Smooth muscle cell (in vitro differentiated cells): ENCODE results near the gene PHACTR2. TPM values are rescaled to one million over a fixed set of nuclear protein-coding genes. Genes with fewer than 3 reads are reported as not detected.

Source experiments
- DNase-seq: peaks from one replicate; lab custom pipeline; 2025; ENCODE audit not compliant: unreplicated experiment; lab: John Stamatoyannopoulos, UW
- H2AFZ ChIP-seq: fragments of 200-600 bp; sonication (generic); 2 replicates; pipeline ENCODE4 v1.6.0; 2016; ENCODE audit warnings: antibody characterized with exemption, low read depth, mild to moderate bottlenecking
- H3F3A ChIP-seq: fragments of 200-600 bp; sonication (generic); 2 replicates; pipeline ENCODE4 v1.6.0; 2017; ENCODE audit warnings: antibody characterized with exemption, low read depth
- H3K27ac ChIP-seq: fragments of 200-600 bp; sonication (generic); 2 replicates; pipeline ENCODE4 v1.5.1; 2016; ENCODE audit warnings: low read depth, mild to moderate bottlenecking
- H3K27me3 ChIP-seq: fragments of 200-600 bp; sonication (generic); 2 replicates; pipeline ENCODE4 v1.6.1; 2016; ENCODE audit warnings: low read depth, mild to moderate bottlenecking
- H3K36me3 ChIP-seq: fragments of 200-600 bp; sonication (generic); 2 replicates; pipeline ENCODE4 v1.5.1; 2016; ENCODE audit warnings: low read depth
- H3K4me1 ChIP-seq: fragments of 200-600 bp; sonication (generic); 2 replicates; pipeline ENCODE4 v1.5.1; 2016; ENCODE audit warnings: low read depth
- H3K4me2 ChIP-seq: fragments of 200-600 bp; sonication (generic); 2 replicates; pipeline ENCODE4 v1.6.0; 2016; ENCODE audit warnings: mild to moderate bottlenecking
- H3K4me3 ChIP-seq: fragments of 200-600 bp; sonication (generic); 2 replicates; pipeline ENCODE4 v1.5.1; 2016; ENCODE audit warnings: mild to moderate bottlenecking
- H3K79me2 ChIP-seq: fragments of 200-600 bp; sonication (generic); 2 replicates; pipeline ENCODE4 v1.6.0; 2016; ENCODE audit warnings: low read depth, mild to moderate bottlenecking
- H3K9ac ChIP-seq: fragments of 200-600 bp; sonication (generic); 2 replicates; pipeline ENCODE4 v1.6.0; 2016; ENCODE audit warnings: low read depth
- H3K9me3 ChIP-seq: fragments of 200-600 bp; sonication (generic); replicated peaks from 2 replicates; pipeline ENCODE4 v1.5.1; 2016; ENCODE audit warnings: low read depth
- H4K20me1 ChIP-seq: fragments of 200-600 bp; sonication (generic); 2 replicates; pipeline ENCODE4 v1.6.0; 2016; ENCODE audit warnings: low read depth
- CTCF ChIP-seq: fragments of 200-600 bp; sonication (generic); IDR thresholded peaks from 2 replicates; pipeline ENCODE4 v1.5.1; 2017; ENCODE audit warnings: borderline replicate concordance, mild to moderate bottlenecking, antibody characterized with exemption; ENCODE audit not compliant: insufficient read depth, poor library complexity, severe bottlenecking
- WGBS: methylation state at CpG from one replicate; pipeline ENCODE4 v1.1.7; 2016; ENCODE audit warnings: low lambda C conversion rate; 5-methylcytosine and 5-hydroxymethylcytosine counted together
- polyA plus RNA-seq: library from polyadenylated mRNA; unstranded; fragments of >200 nt; fragmentation: Nextera tagmentation; extraction: Ambion mirVana; gene quantifications from 2 replicates; pipeline ENCODE4 v1.2.1, GENCODE V29; 2016
- total RNA-seq: library from RNA; depleted of rRNA; stranded (reverse); fragments of >200 nt; gene quantifications from 2 replicates; pipeline ENCODE4 v1.2.3, GENCODE V29; 2014

The PHACTR2 gene
- total and polyA plus RNA-seq, 2 experiments from 2014 or later = 62.7 to 80.4 TPM

- H4K20me1 ChIP-seq = no peaks in the 10 kb centered on the region
- H3K4me2 ChIP-seq = peak overlapping the region; percentile 64
- no peak for DNase-seq
- TF ChIP-seq CTCF = no peak
- H3K4me3 ChIP-seq = no peak overlapping the region
- H3K36me3 ChIP-seq = no peaks in the 10 kb centered on the region
- peaks cover 18% of the 10 kb centered on the region for H3K79me2 ChIP-seq
- H3K9me3 ChIP-seq = no peaks in the 10 kb centered on the region
- H3F3A ChIP-seq = peaks cover 15% of the 10 kb centered on the region
- no peak overlapping the region for H2AFZ ChIP-seq
- peak overlapping the region; percentile 91 for H3K27ac ChIP-seq
- no peak overlapping the region for H3K9ac ChIP-seq
- peaks cover 3% of the 10 kb centered on the region for H3K4me1 ChIP-seq
- WGBS = 89% methylated on average over 4 of the region's 4 CpGs
- H3K27me3 ChIP-seq = no peaks in the 10 kb centered on the region
These were observed 75.9 kb downstream of the PHACTR2 start for GRCh38 chr6:143753678-143754077.

DNA sequence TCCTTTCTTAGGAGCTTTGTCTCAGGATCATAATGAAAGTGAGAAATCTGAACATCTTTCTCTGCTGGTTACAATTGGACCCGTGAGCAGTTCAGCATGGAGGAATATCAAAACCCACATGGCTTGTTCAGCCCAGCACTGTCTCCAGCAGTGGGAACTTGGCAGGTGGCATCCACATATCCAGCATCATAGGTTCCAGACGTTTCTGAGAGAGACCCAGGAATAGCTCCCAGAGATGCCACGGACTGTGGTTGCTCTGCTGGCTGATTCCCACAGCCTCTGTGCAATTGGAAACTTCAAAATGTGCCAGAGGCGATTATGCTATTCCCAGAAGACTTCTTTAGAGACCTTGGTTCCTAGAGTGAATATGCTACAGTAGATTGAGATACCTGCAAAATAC lies 76.4 kb downstream of the PHACTR2 start:
- Histone ChIP-seq H3K4me2 (peak overlapping the region; percentile 64), H4K20me1 (no peaks in the 10 kb centered on the region), H3K4me1 (peaks cover 3% of the 10 kb centered on the region), H3K79me2 (peaks cover 13% of the 10 kb centered on the region), H2AFZ (no peak overlapping the region), H3K4me3 (no peak overlapping the region), H3K9ac (no peak overlapping the region), H3F3A (peaks cover 15% of the 10 kb centered on the region), H3K27me3 (no peaks in the 10 kb centered on the region), H3K9me3 (no peaks in the 10 kb centered on the region), H3K27ac (peak overlapping the region; percentile 91), H3K36me3 (no peaks in the 10 kb centered on the region)
- WGBS = 58% methylated on average over 4 of the region's 4 CpGs
- no peak for TF ChIP-seq CTCF
- no peak for DNase-seq

GRCh38 chr6:143755301-143755744 lies 77.6 kb downstream of the PHACTR2 start:
- Histone ChIP-seq H2AFZ (no peak overlapping the region), H4K20me1 (no peaks in the 10 kb centered on the region), H3K4me2 (peak overlapping the region; percentile 64), H3K27me3 (no peaks in the 10 kb centered on the region), H3K4me1 (peaks cover 3% of the 10 kb centered on the region), H3K9me3 (no peaks in the 10 kb centered on the region), H3F3A (peaks cover 15% of the 10 kb centered on the region), H3K9ac (no peak overlapping the region), H3K27ac (peak overlapping the region; percentile 91), H3K36me3 (no peaks in the 10 kb centered on the region), H3K4me3 (no peak overlapping the region), H3K79me2 (peaks cover 3% of the 10 kb centered on the region)
- no peak for DNase-seq
- 25% methylated on average over 5 of the region's 5 CpGs for whole genome bisulfite sequencing
- no peak for TF ChIP-seq CTCF

GRCh38 chr6:143757346-143757832 lies 79.6 kb downstream of the PHACTR2 start:
- no peak for TF ChIP-seq CTCF
- WGBS = 60% methylated on average over 5 of the region's 5 CpGs
- H3K27ac ChIP-seq = no peak overlapping the region

More at GRCh38 chr6:143757346-143757832, 79.6 kb downstream of the PHACTR2 start:
- Histone ChIP-seq H3K4me2 (no peak overlapping the region), H3K9ac (no peak overlapping the region), H3K4me1 (peaks cover 3% of the 10 kb centered on the region), H3F3A (peaks cover 15% of the 10 kb centered on the region), H3K9me3 (no peaks in the 10 kb centered on the region), H2AFZ (no peak overlapping the region), H3K79me2 (no peaks in the 10 kb centered on the region), H4K20me1 (no peaks in the 10 kb centered on the region), H3K27me3 (no peaks in the 10 kb centered on the region), H3K36me3 (no peaks in the 10 kb centered on the region), H3K4me3 (no peak overlapping the region)
- no peak for DNase-seq
